ENCODE data around the gene OLFM4.
"Not testable (repeated sequence)": the region's sequence is repeated elsewhere in the genome, so short reads cannot be mapped to it uniquely, and the experiment has no call there.

Gene OLFM4

DNA sequence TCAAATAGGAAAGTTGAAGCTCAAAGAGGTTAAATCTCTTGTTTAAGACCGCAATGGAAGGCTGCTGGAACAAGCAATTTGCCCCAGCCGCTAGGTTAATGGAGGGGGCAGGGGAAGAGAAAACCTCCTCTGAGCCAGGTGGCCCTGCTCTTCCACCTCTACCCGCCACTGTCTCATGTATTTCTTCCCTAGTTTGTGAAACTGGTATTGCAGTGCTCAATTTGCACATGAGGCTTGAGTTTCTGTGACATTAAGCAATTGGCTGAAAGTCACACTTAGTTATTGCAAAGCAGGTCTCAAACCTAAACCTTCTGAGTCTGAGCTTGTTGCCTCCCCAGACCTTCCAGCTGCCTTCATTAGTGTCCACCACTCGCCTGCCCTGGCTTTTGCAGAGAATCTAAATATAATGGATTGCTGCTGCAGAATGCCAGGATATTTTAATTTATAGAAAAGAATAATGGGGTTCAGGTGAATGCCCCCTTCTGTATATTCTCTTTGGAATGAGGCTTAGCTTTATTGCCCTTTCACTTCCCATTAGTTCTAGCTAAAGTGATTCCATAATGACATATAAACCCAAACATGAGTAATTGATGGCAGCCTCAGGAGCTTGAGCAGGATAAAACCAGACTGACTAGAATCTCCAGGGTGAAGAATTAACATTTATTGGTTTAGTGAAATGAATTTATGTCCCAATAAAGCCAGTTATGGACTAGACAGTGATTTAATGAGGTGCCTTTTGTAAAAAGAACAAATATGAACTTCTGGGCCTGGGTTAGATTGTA lies 27.0 kb upstream of the OLFM4 start:
- DNase-seq (ENCODE audit: low spot score in 2 of 2): no peak
- H3K4me1 ChIP-seq: no peaks in the 10 kb centered on the region
- peaks cover 15% of the 10 kb centered on the region for H3K27me3 ChIP-seq (ENCODE audit: low read depth)
- no peak overlapping the region for H3K4me3 ChIP-seq
- H3K9me3 ChIP-seq: no peaks in the 10 kb centered on the region; the same call in 1 of the 2 replicates
- in situ Hi-C loops (cut with MboI; ENCODE audit: low sequenced_read_pairs): no loop called here
- no peaks in the 10 kb centered on the region for H3K36me3 ChIP-seq (replicated peaks)

DNA sequence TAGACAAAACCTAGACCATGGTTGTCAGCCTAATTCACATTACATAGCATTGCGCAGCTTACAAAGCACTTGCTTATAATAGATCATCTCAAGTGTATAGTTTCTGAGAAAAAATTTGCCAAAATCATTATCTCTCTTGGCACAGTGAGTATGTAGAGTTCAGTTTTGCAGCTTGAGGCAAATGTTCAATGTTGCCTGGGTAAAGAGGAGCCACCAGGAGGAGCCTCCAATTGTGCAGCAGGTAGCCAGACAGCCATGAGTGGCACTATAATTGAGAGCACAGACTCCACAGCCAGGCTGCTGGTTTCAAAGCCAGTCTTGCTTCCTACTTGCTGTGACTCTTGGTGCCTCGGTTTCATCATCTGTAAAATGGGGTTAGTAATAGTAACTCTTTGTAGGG lies 24.0 kb upstream of the OLFM4 start:
- no peaks in the 10 kb centered on the region for H3K4me1 ChIP-seq
- H3K27me3 ChIP-seq (ENCODE audit: low read depth): peaks cover 15% of the 10 kb centered on the region
- no peak overlapping the region for H3K4me3 ChIP-seq
- no peaks in the 10 kb centered on the region for H3K36me3 ChIP-seq (replicated peaks)
- no peak for DNase-seq (ENCODE audit: low spot score in 2 of 2)
- H3K9me3 ChIP-seq: no peaks in the 10 kb centered on the region; the same call in 1 of the 2 replicates
- in situ Hi-C loops (cut with MboI; ENCODE audit: low sequenced_read_pairs): no loop called here

DNA sequence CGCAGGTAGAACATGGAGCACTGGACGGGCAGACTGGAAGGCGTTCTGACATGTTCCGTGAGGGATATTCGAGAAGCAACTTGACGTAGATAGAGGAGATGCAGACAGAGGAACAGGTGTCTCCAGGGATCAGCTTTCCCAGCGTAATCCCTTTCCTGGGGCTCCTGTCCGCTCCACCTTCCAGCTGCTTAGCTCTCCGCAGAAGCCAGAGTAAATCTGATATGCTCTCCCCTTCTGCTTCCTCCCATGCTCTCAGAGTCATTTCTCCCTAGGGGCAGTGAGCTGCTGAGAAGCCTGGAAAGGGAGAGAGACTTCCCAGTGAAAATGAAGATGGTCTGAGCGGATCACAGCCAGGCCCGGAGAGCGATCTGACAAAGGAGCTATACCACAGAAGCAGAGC lies 23.0 kb upstream of the OLFM4 start:
- Histone ChIP-seq H3K4me3 (no peak overlapping the region), H3K9me3 (no peaks in the 10 kb centered on the region; the same call in 1 of the 2 replicates), H3K4me1 (no peaks in the 10 kb centered on the region), H3K27me3 (ENCODE audit: low read depth) (peaks cover 14% of the 10 kb centered on the region), H3K36me3 (replicated peaks) (no peaks in the 10 kb centered on the region)
- in situ Hi-C loops (cut with MboI; ENCODE audit: low sequenced_read_pairs): no loop called here
- DNase-seq (ENCODE audit: low spot score in 2 of 2): no peak

DNA sequence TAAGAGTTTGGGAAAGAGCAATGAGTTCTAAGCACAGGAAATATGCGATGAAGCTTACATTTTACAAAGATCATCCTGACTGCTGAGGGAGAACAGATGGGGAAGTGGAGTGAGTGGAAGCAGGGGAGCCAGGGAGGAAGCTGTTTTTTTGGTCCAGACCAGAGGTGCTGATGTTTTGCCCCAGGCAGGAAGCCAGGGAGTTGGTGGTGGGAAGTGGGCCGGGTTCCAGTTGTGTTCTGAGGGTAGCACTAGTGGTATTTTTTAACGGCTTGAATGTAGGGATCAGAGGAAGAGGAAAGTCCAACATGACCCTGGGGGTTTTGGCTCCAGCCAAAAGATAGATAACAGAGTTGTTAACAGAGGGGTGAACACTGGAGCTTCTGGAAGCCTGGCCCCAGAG lies 20.7 kb upstream of the OLFM4 start:
- Histone ChIP-seq H3K27me3 (ENCODE audit: low read depth) (no peaks in the 10 kb centered on the region), H3K4me3 (no peak overlapping the region), H3K9me3 (no peaks in the 10 kb centered on the region), H3K4me1 (no peaks in the 10 kb centered on the region), H3K36me3 (replicated peaks) (no peaks in the 10 kb centered on the region)
- DNase-seq (ENCODE audit: low spot score in 2 of 2): no peak
- in situ Hi-C loops (cut with MboI; ENCODE audit: low sequenced_read_pairs): no loop called here

DNA sequence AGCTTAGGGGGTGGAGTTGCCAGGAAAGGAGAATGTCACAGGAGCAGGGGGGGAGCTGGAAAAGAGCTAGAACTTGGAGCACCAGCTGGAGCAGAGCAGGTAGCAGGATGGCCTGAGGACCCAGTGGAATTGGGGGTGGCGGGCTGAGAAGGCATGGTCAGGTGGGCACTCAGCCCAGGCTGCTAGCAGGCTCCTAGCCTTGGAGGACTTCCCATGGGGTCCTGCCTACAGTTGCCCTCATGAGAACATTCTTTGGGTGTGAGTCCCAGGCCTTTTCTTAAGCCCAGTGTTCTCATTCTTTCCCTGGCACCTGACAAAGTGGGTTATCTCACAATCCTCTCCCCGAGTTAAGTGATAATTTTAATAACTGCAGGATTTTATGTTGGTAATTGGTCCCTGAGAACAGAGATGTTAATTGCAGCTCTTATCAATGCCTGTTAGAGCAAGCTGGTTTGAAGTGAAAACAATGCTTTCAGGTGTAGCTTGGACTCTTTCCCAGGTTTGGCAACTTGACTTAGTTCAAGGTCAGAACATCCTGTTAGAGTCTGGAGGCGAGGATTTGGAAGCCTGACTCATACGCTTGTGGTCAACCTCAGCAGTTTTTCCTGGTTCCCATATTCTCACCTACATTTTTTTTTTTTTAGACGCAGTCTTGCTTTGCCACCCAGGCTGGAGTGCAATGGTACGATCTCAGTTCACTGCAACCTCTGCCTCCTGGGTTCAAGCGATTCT lies 18.1 kb upstream of the OLFM4 start:
- in situ Hi-C loops (cut with MboI; ENCODE audit: low sequenced_read_pairs): no loop called here
- Histone ChIP-seq H3K4me3 (no peak overlapping the region), H3K9me3 (no peaks in the 10 kb centered on the region), H3K36me3 (replicated peaks) (no peaks in the 10 kb centered on the region), H3K27me3 (ENCODE audit: low read depth) (no peaks in the 10 kb centered on the region), H3K4me1 (no peaks in the 10 kb centered on the region)
- no peak for DNase-seq (ENCODE audit: low spot score in 2 of 2)

DNA sequence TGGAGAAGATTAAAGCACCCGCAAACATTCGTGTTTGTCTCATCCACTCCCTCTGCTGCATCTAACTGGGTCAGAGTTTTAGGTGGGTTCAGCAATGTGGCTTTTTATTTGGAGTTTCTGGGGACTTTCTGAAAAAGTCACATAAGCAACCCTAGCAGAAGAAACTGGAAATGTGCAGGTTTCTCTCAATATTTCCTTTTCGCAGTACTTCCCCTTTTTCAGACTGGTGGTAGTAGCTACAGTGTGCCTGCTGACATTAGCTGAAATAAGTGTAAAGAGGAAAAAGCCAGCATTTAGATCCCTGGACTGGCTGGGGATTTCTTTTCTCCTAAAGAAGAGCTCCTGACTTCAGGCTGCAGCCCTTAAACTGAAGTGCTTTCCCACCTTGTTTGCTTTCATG lies 15.9 kb upstream of the OLFM4 start:
- H3K4me3 ChIP-seq: no peak overlapping the region
- DNase-seq (ENCODE audit: low spot score in 2 of 2): no peak
- in situ Hi-C loops (cut with MboI; ENCODE audit: low sequenced_read_pairs): no loop called here
- H3K36me3 ChIP-seq (replicated peaks): no peaks in the 10 kb centered on the region
- no peaks in the 10 kb centered on the region for H3K9me3 ChIP-seq
- no peaks in the 10 kb centered on the region for H3K27me3 ChIP-seq (ENCODE audit: low read depth)
- no peaks in the 10 kb centered on the region for H3K4me1 ChIP-seq

DNA sequence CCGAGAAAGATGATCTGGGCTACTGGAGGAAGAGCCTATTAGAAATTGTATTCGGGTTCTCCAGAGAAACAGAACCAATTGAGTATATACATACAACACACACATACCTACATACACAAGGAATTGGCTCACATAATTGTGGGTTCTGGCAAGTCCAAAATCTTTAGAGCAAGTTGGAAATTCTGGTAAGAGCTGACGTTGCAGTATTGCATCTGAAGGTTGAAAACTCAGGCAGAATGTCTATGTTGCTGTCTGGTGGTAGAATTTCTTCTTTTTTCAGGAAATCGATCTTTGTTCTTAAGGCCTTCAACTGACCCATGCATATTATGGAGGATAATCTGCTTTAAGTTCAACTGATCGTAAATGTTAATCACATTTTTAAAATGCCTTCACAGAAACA lies 15.5 kb upstream of the OLFM4 start:
- Histone ChIP-seq H3K36me3 (replicated peaks) (no peaks in the 10 kb centered on the region), H3K4me1 (no peaks in the 10 kb centered on the region), H3K9me3 (no peaks in the 10 kb centered on the region), H3K27me3 (ENCODE audit: low read depth) (no peaks in the 10 kb centered on the region), H3K4me3 (no peak overlapping the region)
- DNase-seq (ENCODE audit: low spot score in 2 of 2): no peak
- in situ Hi-C loops (cut with MboI; ENCODE audit: low sequenced_read_pairs): no loop called here

DNA sequence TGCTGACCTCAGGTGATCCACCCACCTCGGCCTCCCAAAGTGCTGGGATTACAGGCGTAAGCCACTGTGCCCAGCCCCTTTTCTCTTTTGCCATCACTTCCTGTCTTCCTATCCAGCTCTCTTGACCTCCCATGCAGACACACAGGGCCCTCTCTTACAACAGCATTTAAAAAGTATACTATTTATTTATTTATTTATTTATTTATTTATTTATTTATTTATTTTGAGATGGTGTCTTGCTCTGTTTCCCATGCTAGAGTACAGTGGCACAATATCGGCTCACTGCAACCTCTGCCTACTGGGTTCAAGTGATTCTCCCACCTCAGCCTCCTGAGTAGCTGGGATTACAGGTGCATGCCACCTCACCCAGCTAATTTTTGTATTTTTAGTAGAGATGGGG lies 14.6 kb upstream of the OLFM4 start:
- DNase-seq (ENCODE audit: low spot score in 2 of 2); in situ Hi-C loops (cut with MboI; ENCODE audit: low sequenced_read_pairs): not testable (repeated sequence)

DNA sequence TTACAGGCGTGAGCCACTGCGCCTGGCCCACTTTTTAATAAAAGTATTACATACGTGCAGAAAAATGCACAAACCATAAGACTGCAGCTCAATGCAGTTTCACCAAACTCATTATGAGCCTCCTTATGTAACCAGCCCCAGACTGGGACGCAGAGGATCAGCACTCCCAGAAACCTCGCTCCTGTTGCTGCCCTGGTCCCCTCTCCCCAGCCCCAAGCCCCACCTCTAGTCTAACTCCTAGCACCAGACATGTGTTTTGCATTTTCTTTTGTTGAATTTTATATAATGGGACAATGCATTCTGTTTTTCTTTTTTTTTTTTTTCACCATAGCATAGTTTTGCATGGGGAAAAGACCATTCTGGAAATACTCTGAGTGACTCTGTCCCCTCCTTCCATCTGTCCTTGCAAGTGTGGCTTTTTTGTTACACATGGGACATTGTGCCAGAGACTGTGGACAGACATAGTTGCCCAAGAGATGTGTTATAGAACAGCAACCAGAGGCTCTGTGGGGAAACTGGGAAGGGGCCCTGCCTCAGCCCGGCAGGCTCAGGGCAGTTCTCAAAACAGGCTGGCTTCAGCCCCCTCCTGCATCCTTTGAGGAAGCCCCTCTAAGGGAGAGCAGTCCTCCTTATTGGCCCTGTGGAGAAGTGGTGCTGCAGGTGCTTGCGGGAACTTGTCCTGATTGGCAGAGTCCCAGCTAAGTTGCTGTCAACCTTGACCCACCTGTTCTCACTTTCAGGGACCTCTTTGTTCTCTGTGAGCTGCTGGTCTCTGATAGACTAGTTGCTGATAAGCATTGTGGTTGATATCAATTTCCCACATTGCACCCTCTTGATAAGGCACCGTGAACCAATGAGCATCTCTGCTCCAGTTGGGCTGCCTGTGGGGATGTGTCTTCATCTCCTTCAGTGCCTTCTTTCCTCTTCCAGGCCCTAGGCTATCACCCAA lies 13.8 kb upstream of the OLFM4 start:
- no peaks in the 10 kb centered on the region for H3K9me3 ChIP-seq
- H3K4me1 ChIP-seq: no peaks in the 10 kb centered on the region
- no peak for DNase-seq (ENCODE audit: low spot score in 2 of 2)
- no peak overlapping the region for H3K4me3 ChIP-seq
- H3K27me3 ChIP-seq (ENCODE audit: low read depth): peaks cover 5% of the 10 kb centered on the region; the same call in 1 of the 2 replicates
- in situ Hi-C loops (cut with MboI; ENCODE audit: low sequenced_read_pairs): no loop called here
- no peaks in the 10 kb centered on the region for H3K36me3 ChIP-seq (replicated peaks)

More for the DNA sequence above, 14.6 kb upstream of the OLFM4 start:
- not testable (repeated sequence) for H3K36me3 ChIP-seq (replicated peaks); H3K27me3 ChIP-seq (ENCODE audit: low read depth); H3K4me3 ChIP-seq; H3K4me1 ChIP-seq; H3K9me3 ChIP-seq

DNA sequence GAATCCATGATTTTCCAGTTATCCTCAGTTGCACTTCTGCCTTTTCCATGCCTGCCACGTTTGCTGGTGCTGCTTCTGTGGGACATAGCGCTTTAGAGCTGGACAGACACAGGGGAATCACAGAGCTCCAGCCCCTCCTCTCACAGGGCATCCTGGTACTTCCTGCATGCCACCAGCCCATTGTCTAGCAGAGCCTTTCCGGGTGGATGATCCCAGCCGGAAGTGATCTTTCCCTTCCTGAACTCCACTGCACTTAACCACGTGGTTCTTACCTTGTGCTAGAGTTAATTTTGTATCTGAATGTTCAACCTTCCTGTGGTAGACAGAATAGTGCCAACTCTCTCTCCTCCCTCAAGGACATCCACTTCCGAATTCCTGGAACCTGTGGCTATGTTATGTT lies 12.6 kb upstream of the OLFM4 start:
- Histone ChIP-seq H3K36me3 (replicated peaks) (no peaks in the 10 kb centered on the region), H3K4me1 (no peaks in the 10 kb centered on the region), H3K9me3 (no peaks in the 10 kb centered on the region), H3K27me3 (ENCODE audit: low read depth) (peaks cover 5% of the 10 kb centered on the region; the same call in 1 of the 2 replicates), H3K4me3 (no peak overlapping the region)
- no peak for DNase-seq (ENCODE audit: low spot score in 2 of 2)
- in situ Hi-C loops (cut with MboI; ENCODE audit: low sequenced_read_pairs): no loop called here

DNA sequence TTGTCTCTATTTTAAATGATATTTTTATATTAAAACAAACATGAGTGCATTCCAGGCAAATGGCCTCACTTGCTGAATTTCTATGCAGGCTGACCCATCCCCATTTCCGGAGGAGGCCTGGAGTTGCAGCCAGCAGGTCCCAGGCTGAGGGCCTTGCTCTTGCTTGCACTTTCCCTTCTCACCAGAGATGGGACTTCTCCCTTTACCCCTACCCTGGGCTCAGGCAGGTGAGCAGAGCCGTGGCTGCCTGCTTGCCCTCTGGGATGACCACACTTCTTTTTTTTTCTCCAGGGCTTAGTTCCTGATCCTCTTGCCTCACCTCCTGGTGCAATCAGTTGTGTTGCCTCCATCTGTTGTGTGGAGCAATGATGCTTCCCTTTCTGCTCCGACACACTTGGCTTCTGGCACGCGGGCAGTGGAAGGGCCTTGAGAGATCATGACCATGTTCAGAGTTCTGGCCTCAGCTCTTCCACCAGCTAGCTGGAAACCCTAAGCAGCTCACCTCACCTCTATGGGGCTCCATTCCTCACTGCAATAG lies 11.1 kb upstream of the OLFM4 start:
- in situ Hi-C loops (cut with MboI; ENCODE audit: low sequenced_read_pairs): no loop called here
- Histone ChIP-seq H3K4me1 (no peaks in the 10 kb centered on the region), H3K9me3 (no peaks in the 10 kb centered on the region), H3K4me3 (no peak overlapping the region), H3K27me3 (ENCODE audit: low read depth) (peaks cover 5% of the 10 kb centered on the region; the same call in 1 of the 2 replicates), H3K36me3 (replicated peaks) (no peaks in the 10 kb centered on the region)
- no peak for DNase-seq (ENCODE audit: low spot score in 2 of 2)

DNA sequence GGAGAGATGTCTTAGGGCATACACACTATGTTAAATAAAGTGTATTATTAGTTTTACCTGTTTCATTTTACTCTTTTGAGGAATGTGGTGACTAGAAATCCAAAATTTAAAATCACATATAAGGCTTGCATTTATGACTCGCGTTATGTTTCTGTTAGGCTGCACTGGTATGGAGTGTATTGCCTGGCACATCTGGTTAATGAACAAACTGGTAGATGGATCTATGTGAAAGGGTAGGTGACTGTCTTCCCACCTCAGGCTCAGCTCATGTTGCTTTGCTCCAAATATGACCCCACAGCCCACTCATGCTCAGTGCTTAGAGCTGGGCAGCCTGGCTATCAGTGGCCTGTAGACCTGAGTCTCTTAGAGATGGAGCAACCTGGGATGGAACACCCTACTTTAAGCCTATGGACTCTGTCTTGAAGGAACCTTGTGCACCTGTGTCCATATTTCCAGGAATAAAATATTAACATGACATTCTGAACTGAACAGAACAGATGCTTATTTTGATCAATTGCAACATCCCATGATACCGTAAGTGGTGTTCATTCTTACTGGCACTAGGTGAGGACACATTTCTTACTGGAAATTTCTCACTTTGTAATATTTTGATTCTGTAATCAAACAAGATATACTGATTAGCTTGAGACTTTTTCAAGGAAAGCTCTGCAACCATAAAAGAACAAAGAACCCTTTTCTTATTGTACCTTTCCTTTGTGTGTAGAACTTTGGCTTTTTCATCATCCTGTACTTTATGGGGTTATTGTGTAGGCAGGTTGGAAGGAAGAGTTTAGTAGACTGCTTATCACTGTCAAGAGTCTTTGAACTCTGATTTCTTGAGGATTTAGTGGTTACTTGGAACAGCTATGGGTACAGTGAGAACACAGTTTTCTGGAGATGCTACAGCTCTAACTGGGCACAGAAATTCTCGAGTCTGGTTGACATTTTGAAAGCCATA lies 9.6 kb upstream of the OLFM4 start:
- Histone ChIP-seq H3K9me3 (no peaks in the 10 kb centered on the region), H3K4me1 (no peaks in the 10 kb centered on the region), H3K27me3 (ENCODE audit: low read depth) (peaks cover 10% of the 10 kb centered on the region), H3K36me3 (replicated peaks) (no peaks in the 10 kb centered on the region), H3K4me3 (no peak overlapping the region)
- in situ Hi-C loops (cut with MboI; ENCODE audit: low sequenced_read_pairs): no loop called here
- DNase-seq (ENCODE audit: low spot score in 2 of 2): no peak
